IMR-90 (cell line): Measurements from ENCODE around the gene BTG2. TPM values are rescaled to one million over a fixed set of nuclear protein-coding genes. Genes with fewer than 3 reads are reported as not detected.

Experiments
- ATAC-seq: fragments of 200-7000 bp; cut with Tn5 transposase; 2 replicates; pipeline ENCODE4 v1.9.1; 2020; ENCODE audit warnings: low read depth, mild to moderate bottlenecking, moderate library complexity
- BruUV-seq: library from RNA; stranded (reverse); fragments of 400-500 nt; replicated peaks from 2 replicates; lab custom pipeline; 2021; lab: Mats Ljungman, UMichigan
- CTCF ChIA-PET: fragments of 300-600 bp; formaldehyde crosslinking; extraction: SDS; loops from one replicate; lab custom pipeline; 2021; ENCODE audit warnings: antibody characterized with exemption; lab: Yijun Ruan, JAX
- POLR2A ChIA-PET: fragments of 300-600 bp; sonication (Branson Sonifier 250); formaldehyde crosslinking; loops from one replicate; lab custom pipeline; 2022; ENCODE audit warnings: antibody characterized with exemption; ENCODE audit not compliant: unreplicated experiment; lab: Charles Lee
- DNase-seq: peaks from one replicate; pipeline ENCODE4 v3.0.0; 2013
- H2AFZ ChIP-seq: replicated peaks from 2 replicates; pipeline ENCODE3; 2013; ENCODE audit warnings: low read length, mild to moderate bottlenecking; ENCODE audit not compliant: poor library complexity
- H2AK5ac ChIP-seq: 2 replicates; pipeline ENCODE4 v1.6.1; 2013; ENCODE audit warnings: low read depth, low read length, inconsistent platforms
- H2AK9ac ChIP-seq: replicated peaks from 2 replicates; pipeline ENCODE3; 2013; ENCODE audit warnings: mild to moderate bottlenecking, low read depth, low read length, moderate library complexity; ENCODE audit not compliant: poor library complexity
- H2BK120ac ChIP-seq: 2 replicates; pipeline ENCODE4 v1.6.1; 2013; ENCODE audit warnings: low read depth, low read length, inconsistent platforms
- H2BK15ac ChIP-seq: 3 replicates; pipeline ENCODE4 v1.6.1; 2013; ENCODE audit warnings: low read depth, low read length, inconsistent platforms
- H2BK20ac ChIP-seq: 2 replicates; pipeline ENCODE4 v1.6.1; 2013; ENCODE audit warnings: low read depth, mild to moderate bottlenecking, inconsistent platforms, low read length, moderate library complexity
- H2BK5ac ChIP-seq: 2 replicates; pipeline ENCODE4 v1.6.1; 2013; ENCODE audit warnings: mild to moderate bottlenecking, low read depth, low read length, inconsistent platforms; ENCODE audit not compliant: poor library complexity, severe bottlenecking
- H3K14ac ChIP-seq: replicated peaks from 2 replicates; pipeline ENCODE4 v1.6.1; 2013; ENCODE audit warnings: low read depth, low read length, inconsistent platforms
- H3K18ac ChIP-seq: 2 replicates; pipeline ENCODE4 v1.6.1; 2013; ENCODE audit warnings: low read depth, low read length, control low read depth
- H3K23ac ChIP-seq: 2 replicates; pipeline ENCODE4 v1.6.1; 2013; ENCODE audit warnings: low read depth, low read length, inconsistent platforms
- H3K27ac ChIP-seq: 2 replicates; pipeline ENCODE4 v1.5.1; 2013; ENCODE audit warnings: mild to moderate bottlenecking, control low read depth, low read length; ENCODE audit not compliant: insufficient read depth
- H3K27me3 ChIP-seq: 2 replicates; pipeline ENCODE4 v1.6.1; 2013; ENCODE audit warnings: low read length; ENCODE audit not compliant: control insufficient read depth, insufficient read depth
- H3K36me3 ChIP-seq: 2 replicates; pipeline ENCODE4 v1.6.1; 2013; ENCODE audit warnings: low read length, mixed read lengths; ENCODE audit not compliant: control insufficient read depth, insufficient read depth
- H3K4ac ChIP-seq: 2 replicates; pipeline ENCODE4 v1.6.1; 2013; ENCODE audit warnings: low read depth, low read length, inconsistent platforms
- H3K4me1 ChIP-seq: 2 replicates; pipeline ENCODE4 v1.6.1; 2013; ENCODE audit warnings: low read length, mixed read lengths; ENCODE audit not compliant: control insufficient read depth, insufficient read depth
- H3K4me2 ChIP-seq: 2 replicates; pipeline ENCODE4 v1.6.1; 2013; ENCODE audit warnings: low read depth, mild to moderate bottlenecking, control low read depth, low read length, moderate library complexity
- H3K4me3 ChIP-seq: 2 replicates; pipeline ENCODE4 v1.5.1; 2013; ENCODE audit warnings: low read depth, mild to moderate bottlenecking, control low read depth, low read length, moderate library complexity; ENCODE audit not compliant: insufficient read depth
- H3K56ac ChIP-seq: 2 replicates; pipeline ENCODE4 v1.6.1; 2013; ENCODE audit warnings: low read length, inconsistent platforms; ENCODE audit not compliant: insufficient read depth; ENCODE audit errors: extremely low read depth
- H3K79me1 ChIP-seq, 2 experiments: 2 replicates each; pipeline ENCODE4 v1.6.1; 2013; ENCODE audit warnings: low read length in 2 of 2, inconsistent platforms in 1 of 2, low read depth in 1 of 2
- H3K9ac ChIP-seq: 2 replicates; pipeline ENCODE4 v1.6.1; 2013; ENCODE audit warnings: low read depth, low read length, control low read depth
- H3K9me1 ChIP-seq: 2 replicates; pipeline ENCODE4 v1.6.1; 2013; ENCODE audit warnings: low read length, inconsistent platforms; ENCODE audit not compliant: insufficient read depth
- H3K9me3 ChIP-seq: 2 replicates; pipeline ENCODE4 v1.6.1; 2013; ENCODE audit warnings: low read length; ENCODE audit not compliant: control insufficient read depth, insufficient read depth
- H4K20me1 ChIP-seq: 2 replicates; pipeline ENCODE4 v1.6.1; 2013; ENCODE audit warnings: low read length, inconsistent platforms; ENCODE audit not compliant: insufficient read depth
- H4K5ac ChIP-seq: 2 replicates; pipeline ENCODE4 v1.6.1; 2013; ENCODE audit warnings: mild to moderate bottlenecking, low read depth, low read length, control low read depth
- H4K8ac ChIP-seq, 2 experiments: 2 replicates each; pipeline ENCODE4 v1.6.1; 2013; ENCODE audit warnings: low read depth in 2 of 2, low read length in 2 of 2, control low read depth in 1 of 2, inconsistent platforms in 1 of 2
- H4K91ac ChIP-seq: 2 replicates; pipeline ENCODE4 v1.6.1; 2013; ENCODE audit warnings: low read depth, low read length, inconsistent platforms; ENCODE audit not compliant: insufficient read depth
- BHLHE40 ChIP-seq: fragments of 150-350 bp; IDR thresholded peaks from 2 replicates; pipeline ENCODE4 v1.6.1; 2016; ENCODE audit warnings: mild to moderate bottlenecking, low read depth, low read length
- CEBPB ChIP-seq: IDR thresholded peaks from 2 replicates; pipeline ENCODE4 v1.6.1; 2012; ENCODE audit warnings: low read depth, low read length, improper control_type of control experiment
- FOS ChIP-seq: fragments of 150-350 bp; IDR thresholded peaks from 2 replicates; pipeline ENCODE4 v1.6.1; 2016; ENCODE audit warnings: low read depth, low read length
- NFE2L2 ChIP-seq: fragments of 150-350 bp; IDR thresholded peaks from 2 replicates; pipeline ENCODE4 v1.6.1; 2016; ENCODE audit warnings: low read depth, mild to moderate bottlenecking, low read length
- WGBS, 2 experiments: methylation state at CpG; one replicate each; pipeline versions ENCODE4 v1.1.5 to v1.1.7; 2013; ENCODE audit warnings: missing lambda C conversion rate in 2 of 2; ENCODE audit not compliant: insufficient read length in 1 of 2; ENCODE audit errors: extremely low coverage in 2 of 2; 5-methylcytosine and 5-hydroxymethylcytosine counted together
- dilution Hi-C: fragments of 300-500 bp; cut with HindIII; formaldehyde crosslinking; loops from one replicate; pipeline ENCODE4 v1.14.3; 2018; ENCODE audit warnings: low sequenced_read_pairs; ENCODE audit not compliant: unreplicated experiment
- in situ Hi-C: fragments of 300-500 bp; cut with MboI; formaldehyde crosslinking; loops from 3 replicates; pipeline ENCODE4 v1.14.3; 2019; ENCODE audit warnings: low sequenced_read_pairs, inconsistent platforms, mixed read lengths
- intact Hi-C: fragments of 100-400 bp; cut with micrococcal nuclease; formaldehyde crosslinking; loops from 2 replicates; pipeline ENCODE4 v1.10.0; 2022
- polyA plus RNA-seq, 3 experiments: library from polyadenylated mRNA; depleted of rRNA; stranded (reverse); fragments of >200 nt; gene quantifications; 2 replicates each; pipeline ENCODE4 v1.2.3, GENCODE V29; 2012; ENCODE audit warnings: low replicate concordance in 1 of 3
- total RNA-seq: library from RNA; depleted of rRNA; stranded (reverse); fragments of >200 nt; gene quantifications from 2 replicates; pipeline ENCODE4 v1.2.3, GENCODE V29; 2012

The BTG2 gene
- total and polyA plus RNA-seq, 2 of the 4 experiments (the other 2 are of a cell fraction), result 8.4 to 18.8 TPM

- H3K27ac ChIP-seq, result no peak overlapping the region
Measured at GRCh38 chr1:203300441-203301330, 4.6 kb upstream of the BTG2 start.

More at GRCh38 chr1:203300441-203301330, 4.6 kb upstream of the BTG2 start:
- Histone ChIP-seq H2BK20ac (no peak overlapping the region), H3K4ac (no peak overlapping the region), H2AFZ (no peak overlapping the region), H2AK5ac (no peak overlapping the region), H3K9me1 (no peaks in the 10 kb centered on the region), H3K4me3 (no peak overlapping the region), H3K36me3 (no peaks in the 10 kb centered on the region), H3K9ac (no peak overlapping the region), H4K20me1 (no peaks in the 10 kb centered on the region), H3K9me3 (no peaks in the 10 kb centered on the region), H4K91ac (no peak overlapping the region), H3K4me1 (peaks cover 4% of the 10 kb centered on the region), H4K5ac (no peak overlapping the region), H3K23ac (no peak overlapping the region), H2BK15ac (no peak overlapping the region), H3K18ac (no peak overlapping the region), H3K14ac (no peak overlapping the region), H3K4me2 (no peak overlapping the region), H3K79me1 (0 out of 4 replicates have a peak, but pooled peaks cover 0 to 2% of the 10 kb centered on the region in 2 experiments), H3K56ac (no peak overlapping the region), H4K8ac (no peak overlapping the region), H2AK9ac (no peak overlapping the region), H3K27me3 (peaks cover 41% of the 10 kb centered on the region), H2BK5ac (no peak overlapping the region), H2BK120ac (no peak overlapping the region)
- BruUV-seq, result no TSS peak
- ChIA-PET POLR2A (no interaction called here), CTCF (no interaction called here)
- in situ Hi-C loops (no loop called here), intact Hi-C loops (no loop called here), dilution Hi-C loops (no loop called here)
- DNase-seq, result no peak
- no peak for ATAC-seq
- TF ChIP-seq NFE2L2, result no peak
- TF ChIP-seq FOS, result no peak
- no peak for TF ChIP-seq BHLHE40
- no peak for TF ChIP-seq CEBPB
- WGBS, 2 experiments, result 54% methylated on average over 2 of the region's 11 CpGs; no CpG with 5 or more reads in 1 of the 2 experiments
